Upper lobe of left lung (tissue), 4 donors: Measurements from ENCODE around the gene HSPBP1.

Source experiments
- POLR2AphosphoS5 ChIP-seq, 2 donors: sonication (generic); formaldehyde crosslinking; IDR thresholded peaks; one replicate each; pipeline ENCODE4 v1.5.1; 2017; ENCODE audit warnings: antibody characterized with exemption in 2 of 2
- TF ChIP-seq, protein P1 (sequence below), 6 experiments: fragments of 450-650 bp in 4 of 6; fragments of 200-600 bp in 2 of 6; sonication (generic) in 2 of 6; IDR thresholded peaks; one replicate each; pipeline ENCODE4 v1.5.1; 2016 to 2019; ENCODE audit warnings: antibody characterized with exemption in 6 of 6

DNA sequence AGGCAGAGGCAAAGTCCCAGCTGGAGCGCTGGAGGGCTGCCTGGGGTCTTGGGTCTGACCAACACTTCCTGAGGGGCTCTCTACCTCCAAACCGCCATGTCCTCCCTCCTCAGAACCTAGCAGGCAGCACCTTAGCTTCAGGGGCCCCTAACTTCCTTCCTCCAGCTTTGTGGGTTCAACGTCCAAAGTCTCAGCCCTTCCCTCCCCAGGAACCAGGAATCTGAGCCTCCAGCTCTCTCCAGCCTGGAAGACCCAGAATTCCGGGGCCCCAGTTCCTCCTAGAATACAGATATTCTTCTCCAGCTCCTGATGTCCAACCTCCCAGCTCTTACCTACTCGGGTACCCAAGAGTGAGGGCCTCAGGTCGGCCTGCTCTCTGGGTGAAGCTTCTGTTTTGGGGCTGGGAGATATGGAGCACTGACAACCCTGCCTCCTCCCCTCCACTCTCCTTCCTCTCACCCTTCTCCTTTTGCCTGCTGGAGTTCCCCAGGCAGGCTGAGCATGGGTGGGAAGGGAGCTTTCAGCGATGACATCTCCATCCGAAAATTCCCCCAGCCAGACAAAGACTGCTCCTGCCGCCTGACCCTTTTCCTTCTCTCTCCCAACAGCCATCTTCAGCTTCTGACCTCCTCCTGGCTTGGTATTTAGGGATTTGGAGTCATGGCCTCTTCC, 41.7 kb upstream of the HSPBP1 start:
- TF ChIP-seq POLR2AphosphoS5 (IDR thresholded peaks at IDR 0.05), result no peak
- TF ChIP-seq, protein P1, sequence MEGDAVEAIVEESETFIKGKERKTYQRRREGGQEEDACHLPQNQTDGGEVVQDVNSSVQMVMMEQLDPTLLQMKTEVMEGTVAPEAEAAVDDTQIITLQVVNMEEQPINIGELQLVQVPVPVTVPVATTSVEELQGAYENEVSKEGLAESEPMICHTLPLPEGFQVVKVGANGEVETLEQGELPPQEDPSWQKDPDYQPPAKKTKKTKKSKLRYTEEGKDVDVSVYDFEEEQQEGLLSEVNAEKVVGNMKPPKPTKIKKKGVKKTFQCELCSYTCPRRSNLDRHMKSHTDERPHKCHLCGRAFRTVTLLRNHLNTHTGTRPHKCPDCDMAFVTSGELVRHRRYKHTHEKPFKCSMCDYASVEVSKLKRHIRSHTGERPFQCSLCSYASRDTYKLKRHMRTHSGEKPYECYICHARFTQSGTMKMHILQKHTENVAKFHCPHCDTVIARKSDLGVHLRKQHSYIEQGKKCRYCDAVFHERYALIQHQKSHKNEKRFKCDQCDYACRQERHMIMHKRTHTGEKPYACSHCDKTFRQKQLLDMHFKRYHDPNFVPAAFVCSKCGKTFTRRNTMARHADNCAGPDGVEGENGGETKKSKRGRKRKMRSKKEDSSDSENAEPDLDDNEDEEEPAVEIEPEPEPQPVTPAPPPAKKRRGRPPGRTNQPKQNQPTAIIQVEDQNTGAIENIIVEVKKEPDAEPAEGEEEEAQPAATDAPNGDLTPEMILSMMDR (IDR thresholded peaks at IDR 0.05), result no peak
